ENCODE results near the gene DNAJC19.
"Not testable (repeated sequence)": the region's sequence is repeated elsewhere in the genome, so short reads cannot be mapped to it uniquely, and the experiment has no call there.

DNAJC19 gene

GRCh38 chr3:180989291-180990163 lies at the start of gene DNAJC19:
Gene DNAJC19 (minus strand): TSS chr3:180989736. CDS start chr3:180989602, 134 bp downstream.
- peak; percentile 89 for DNase-seq (ENCODE audit: low spot score)

GRCh38 chr3:181030948-181031347 lies 41.4 kb upstream of the DNAJC19 start:
- DNase-seq (ENCODE audit: low spot score): no peak

GRCh38 chr3:181025204-181025603 lies 35.7 kb upstream of the DNAJC19 start:
- no peak for DNase-seq (ENCODE audit: low spot score)

GRCh38 chr3:181017690-181018089 lies 28.2 kb upstream of the DNAJC19 start:
- no peak for DNase-seq (ENCODE audit: low spot score)

GRCh38 chr3:181009225-181009624 lies 19.7 kb upstream of the DNAJC19 start:
- DNase-seq (ENCODE audit: low spot score): no peak

GRCh38 chr3:181008796-181009195 lies 19.3 kb upstream of the DNAJC19 start:
- DNase-seq (ENCODE audit: low spot score): no peak

GRCh38 chr3:181007262-181007661 lies 17.7 kb upstream of the DNAJC19 start:
- no peak for DNase-seq (ENCODE audit: low spot score)

GRCh38 chr3:181006541-181006940 lies 17.0 kb upstream of the DNAJC19 start:
- no peak for DNase-seq (ENCODE audit: low spot score)

GRCh38 chr3:181003469-181003868 lies 13.9 kb upstream of the DNAJC19 start:
- DNase-seq (ENCODE audit: low spot score): not testable (repeated sequence)

GRCh38 chr3:181002331-181002730 lies 12.8 kb upstream of the DNAJC19 start:
- DNase-seq (ENCODE audit: low spot score): not testable (repeated sequence)

GRCh38 chr3:180996415-180996932 lies 6.9 kb upstream of the DNAJC19 start:
- no peak for DNase-seq (ENCODE audit: low spot score)

- no peak for DNase-seq (ENCODE audit: low spot score)
Observed at GRCh38 chr3:180990505-180990904, 969 bp upstream of the DNAJC19 start.

- no peak for DNase-seq (ENCODE audit: low spot score)
Observed at GRCh38 chr3:180987344-180987743, 2.2 kb downstream of the DNAJC19 start.

- DNase-seq (ENCODE audit: low spot score): not testable (repeated sequence)
Observed at GRCh38 chr3:180986366-180986765, 3.2 kb downstream of the DNAJC19 start.

- DNase-seq (ENCODE audit: low spot score): no peak
Observed at GRCh38 chr3:180983136-180983535, 6.4 kb downstream of the DNAJC19 start.

GRCh38 chr3:180981912-180982311 lies 7.6 kb downstream of the DNAJC19 start:
- DNase-seq (ENCODE audit: low spot score): no peak

GRCh38 chr3:180980611-180981010 lies 8.9 kb downstream of the DNAJC19 start:
- DNase-seq (ENCODE audit: low spot score): no peak

- no peak for DNase-seq (ENCODE audit: low spot score)
Observed at GRCh38 chr3:180979961-180980360, 9.6 kb downstream of the DNAJC19 start.

GRCh38 chr3:180977498-180977897 lies 12.0 kb downstream of the DNAJC19 start:
- DNase-seq (ENCODE audit: low spot score): no peak

- no peak for DNase-seq (ENCODE audit: low spot score)
Observed at GRCh38 chr3:180974286-180974685, 15.2 kb downstream of the DNAJC19 start.

- no peak for DNase-seq (ENCODE audit: low spot score)
Observed at GRCh38 chr3:180973543-180973942, 16.0 kb downstream of the DNAJC19 start.

- no peak for DNase-seq (ENCODE audit: low spot score)
Observed at GRCh38 chr3:180970931-180971330, 18.6 kb downstream of the DNAJC19 start.

- no peak for DNase-seq (ENCODE audit: low spot score)
Observed at GRCh38 chr3:180962530-180962929, 27.0 kb downstream of the DNAJC19 start.

- no peak for DNase-seq (ENCODE audit: low spot score)
Observed at GRCh38 chr3:180961552-180961951, 28.0 kb downstream of the DNAJC19 start.

Measured in D341Med (cell line).